Effector memory CD8-positive, alpha-beta T cell (primary cell): ENCODE data around the gene MYRF.

Experiments used
- ATAC-seq: fragments of 150-1000 bp; cut with Tn5 transposase; replicated peaks from 2 replicates; pipeline ENCODE4 v1.10.0; 2021; ENCODE audit warnings: mild to moderate bottlenecking, moderate library complexity
- DNase-seq, 3 experiments: peaks; one replicate each; pipeline ENCODE4 v3.0.0; 2021
- H3K27ac Mint-ChIP-seq, 2 donors: one replicate each; pipeline ENCODE4 v1.8.0; 2022; ENCODE audit warnings: mild to moderate bottlenecking in 2 of 2, mixed read lengths in 2 of 2, moderate library complexity in 2 of 2
- H3K27me3 Mint-ChIP-seq, 2 donors: one replicate each; pipeline ENCODE4 v1.8.0; 2022; ENCODE audit warnings: mixed read lengths in 2 of 2
- H3K36me3 Mint-ChIP-seq: one replicate; pipeline ENCODE4 v1.8.0; 2022; ENCODE audit warnings: mild to moderate bottlenecking, moderate library complexity, mixed read lengths; ENCODE audit not compliant: insufficient read depth
- H3K4me1 Mint-ChIP-seq, 2 donors: one replicate each; pipeline ENCODE4 v1.8.0; 2022; ENCODE audit warnings: low read depth in 2 of 2, mixed read lengths in 2 of 2
- H3K4me3 Mint-ChIP-seq, 2 donors: one replicate each; pipeline ENCODE4 v1.8.0; 2022; ENCODE audit warnings: mild to moderate bottlenecking in 2 of 2, mixed read lengths in 2 of 2, moderate library complexity in 2 of 2
- H3K9me3 Mint-ChIP-seq, 2 donors: one replicate each; pipeline ENCODE4 v1.8.0; 2022; ENCODE audit warnings: mixed read lengths in 2 of 2

The MYRF gene

DNA sequence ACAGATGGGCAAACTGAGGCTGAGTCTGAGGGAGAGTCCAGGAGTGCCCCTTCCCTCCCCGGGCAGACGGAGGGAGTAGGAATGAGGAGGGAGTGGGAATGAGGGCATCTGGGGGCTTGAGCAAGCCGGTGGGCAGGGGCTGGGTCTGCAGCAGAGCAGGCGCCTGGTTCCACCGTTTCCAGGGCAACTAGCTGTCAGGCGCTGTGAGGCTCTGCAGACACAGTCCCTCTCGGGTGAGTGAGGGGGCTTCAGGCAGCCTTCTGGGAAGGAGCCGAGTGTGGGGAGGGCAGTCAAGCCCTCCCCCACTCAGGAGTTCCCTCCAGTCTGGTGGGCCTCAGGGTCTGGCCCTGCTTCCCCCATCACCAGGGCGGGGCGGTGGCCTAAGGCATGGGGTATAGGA is 20.9 kb downstream of the MYRF start:
- Mint-ChIP-seq H3K4me1 (peaks cover 33 to 44% of the 10 kb centered on the region in 2 donors), H3K27me3 (no peaks in the 10 kb centered on the region), H3K4me3 (peak overlapping the region; percentile 22 to 45), H3K27ac (peak overlapping the region; percentile 27 to 68), H3K36me3 (peaks cover 9% of the 10 kb centered on the region), H3K9me3 (no peaks in the 10 kb centered on the region)
- ATAC-seq: no peak
- DNase-seq: no peak

GRCh38 chr11:61773809-61774208 is 21.4 kb downstream of the MYRF start:
- Mint-ChIP-seq H3K27me3 (no peaks in the 10 kb centered on the region), H3K9me3 (no peaks in the 10 kb centered on the region), H3K4me3 (no peak overlapping the region), H3K4me1 (peaks cover 33 to 45% of the 10 kb centered on the region in 2 donors), H3K36me3 (peaks cover 9% of the 10 kb centered on the region), H3K27ac (peak overlapping the region in 1 of 2 donors; percentile 27)
- DNase-seq (no peak), ATAC-seq (no peak)

GRCh38 chr11:61774411-61774810 is 22.0 kb downstream of the MYRF start:
- no peaks in the 10 kb centered on the region for H3K9me3 Mint-ChIP-seq
- no peak overlapping the region for H3K4me3 Mint-ChIP-seq
- H3K27ac Mint-ChIP-seq: peak overlapping the region in 1 of 2 donors; percentile 79

DNA sequence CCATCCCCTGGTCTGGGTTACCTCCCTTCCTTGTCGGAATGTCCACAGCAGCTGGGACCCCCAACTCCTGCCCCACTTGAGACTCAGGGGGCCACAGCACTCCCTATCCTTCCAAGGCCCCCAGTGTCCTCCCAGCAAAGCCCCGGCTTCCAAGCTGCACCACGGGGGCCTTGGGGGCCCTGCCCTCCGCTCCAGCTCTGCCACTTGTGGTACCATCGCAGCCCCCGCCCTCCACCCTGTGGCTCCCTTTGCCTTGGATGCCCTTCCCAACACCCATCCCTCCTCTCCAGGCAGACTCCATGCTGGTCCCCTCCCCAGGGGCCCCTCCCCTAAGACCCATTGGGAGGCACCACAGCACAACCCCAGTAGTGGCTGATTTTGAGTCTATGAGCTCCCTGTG is 22.7 kb downstream of the MYRF start:
- DNase-seq (no peak), ATAC-seq (no peak)
- Mint-ChIP-seq H3K9me3 (no peaks in the 10 kb centered on the region), H3K27me3 (no peaks in the 10 kb centered on the region), H3K4me1 (peaks cover 33 to 45% of the 10 kb centered on the region in 2 donors), H3K27ac (peak overlapping the region; percentile 5 to 79), H3K4me3 (peak overlapping the region; percentile 7 to 38), H3K36me3 (peaks cover 9% of the 10 kb centered on the region)

More at GRCh38 chr11:61774411-61774810, 22.0 kb downstream of the MYRF start:
- DNase-seq (no peak), ATAC-seq (no peak)
- Mint-ChIP-seq H3K36me3 (peaks cover 9% of the 10 kb centered on the region), H3K4me1 (peaks cover 33 to 45% of the 10 kb centered on the region in 2 donors), H3K27me3 (no peaks in the 10 kb centered on the region)

- peak in 2 of 3 experiments; percentile 23 to 32 for DNase-seq
- peak overlapping the region; percentile 59 to 68 for H3K4me3 Mint-ChIP-seq
- H3K9me3 Mint-ChIP-seq: no peaks in the 10 kb centered on the region
- H3K27ac Mint-ChIP-seq: peak overlapping the region; percentile 28 to 79
- ATAC-seq: peak; percentile 51
- H3K4me1 Mint-ChIP-seq: peaks cover 33 to 45% of the 10 kb centered on the region in 2 donors
- no peaks in the 10 kb centered on the region for H3K27me3 Mint-ChIP-seq
- H3K36me3 Mint-ChIP-seq: peaks cover 9% of the 10 kb centered on the region
Measured at GRCh38 chr11:61775606-61776554, 23.4 kb downstream of the MYRF start.

DNA sequence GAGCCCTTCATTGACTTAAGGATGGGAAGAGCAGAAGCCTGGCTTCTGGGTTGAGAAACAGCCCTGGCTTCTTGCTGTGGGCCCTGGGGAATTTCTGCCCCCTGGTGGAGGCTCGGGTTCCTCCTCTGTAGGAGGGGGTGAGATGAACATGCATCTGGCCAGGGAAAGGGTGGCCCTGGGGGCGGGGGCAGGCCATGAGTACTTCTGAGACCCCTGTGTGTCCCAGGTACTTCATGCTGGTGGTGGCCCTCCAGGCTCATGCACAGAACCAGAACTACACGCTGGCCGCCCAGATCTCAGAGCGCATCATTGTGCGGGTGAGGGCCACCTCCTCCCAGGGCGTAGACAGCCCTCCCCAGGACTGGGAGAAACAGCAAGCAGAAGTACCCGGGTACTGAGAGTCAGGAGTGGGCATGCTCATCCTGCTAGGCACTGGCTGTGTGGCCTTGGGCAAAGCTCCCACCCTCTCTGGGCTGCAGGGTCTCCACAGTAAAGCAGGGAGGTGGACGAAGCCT is 24.2 kb downstream of the MYRF start:
- Mint-ChIP-seq H3K27ac (peak overlapping the region; percentile 28 to 79), H3K4me1 (peaks cover 33 to 41% of the 10 kb centered on the region in 2 donors), H3K27me3 (no peaks in the 10 kb centered on the region), H3K4me3 (peak overlapping the region; percentile 59 to 68), H3K9me3 (no peaks in the 10 kb centered on the region), H3K36me3 (peaks cover 9% of the 10 kb centered on the region)
- DNase-seq: peak; percentile 46 to 58 (median 57)
- peak; percentile 58 for ATAC-seq

- Mint-ChIP-seq H3K4me3 (peak overlapping the region; percentile 59 to 68), H3K4me1 (peaks cover 33 to 37% of the 10 kb centered on the region in 2 donors), H3K9me3 (no peaks in the 10 kb centered on the region), H3K27ac (peak overlapping the region in 1 of 2 donors; percentile 79), H3K36me3 (peaks cover 7% of the 10 kb centered on the region), H3K27me3 (no peaks in the 10 kb centered on the region)
- ATAC-seq (peak; percentile 67), DNase-seq (peak; percentile 55 to 62 (median 61))
Measured at GRCh38 chr11:61777234-61778090, 25.0 kb downstream of the MYRF start.

DNA sequence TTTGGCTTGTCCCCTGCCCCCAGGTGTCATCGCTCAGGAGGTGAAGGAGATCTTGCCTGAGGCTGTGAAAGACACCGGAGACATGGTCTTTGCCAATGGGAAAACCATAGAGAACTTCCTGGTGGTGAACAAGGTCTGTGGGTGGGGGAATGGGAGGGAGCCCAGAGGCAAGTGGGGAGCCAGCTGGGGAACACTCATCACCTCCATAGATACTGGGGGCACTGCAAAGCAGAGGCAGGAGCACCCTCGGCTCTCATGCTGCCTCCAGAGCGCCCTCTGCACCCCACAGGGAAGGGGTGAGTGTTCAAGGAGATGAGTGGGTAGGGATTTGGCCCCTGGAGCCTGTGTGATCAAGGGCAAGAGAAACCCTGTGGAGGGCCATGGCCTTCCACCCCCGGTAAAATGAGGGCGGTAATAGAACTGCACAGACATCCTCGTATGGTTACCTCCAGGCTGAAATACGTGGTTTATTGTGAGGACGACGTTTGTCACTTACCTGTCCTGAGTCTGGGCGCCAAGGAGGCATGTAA is 26.0 kb downstream of the MYRF start:
- Mint-ChIP-seq H3K9me3 (no peaks in the 10 kb centered on the region), H3K36me3 (peaks cover 7% of the 10 kb centered on the region), H3K27ac (peak overlapping the region in 1 of 2 donors; percentile 67), H3K4me3 (peak overlapping the region; percentile 59 to 68), H3K27me3 (no peaks in the 10 kb centered on the region), H3K4me1 (peaks cover 29 to 31% of the 10 kb centered on the region in 2 donors)
- ATAC-seq (no peak), DNase-seq (no peak)

DNA sequence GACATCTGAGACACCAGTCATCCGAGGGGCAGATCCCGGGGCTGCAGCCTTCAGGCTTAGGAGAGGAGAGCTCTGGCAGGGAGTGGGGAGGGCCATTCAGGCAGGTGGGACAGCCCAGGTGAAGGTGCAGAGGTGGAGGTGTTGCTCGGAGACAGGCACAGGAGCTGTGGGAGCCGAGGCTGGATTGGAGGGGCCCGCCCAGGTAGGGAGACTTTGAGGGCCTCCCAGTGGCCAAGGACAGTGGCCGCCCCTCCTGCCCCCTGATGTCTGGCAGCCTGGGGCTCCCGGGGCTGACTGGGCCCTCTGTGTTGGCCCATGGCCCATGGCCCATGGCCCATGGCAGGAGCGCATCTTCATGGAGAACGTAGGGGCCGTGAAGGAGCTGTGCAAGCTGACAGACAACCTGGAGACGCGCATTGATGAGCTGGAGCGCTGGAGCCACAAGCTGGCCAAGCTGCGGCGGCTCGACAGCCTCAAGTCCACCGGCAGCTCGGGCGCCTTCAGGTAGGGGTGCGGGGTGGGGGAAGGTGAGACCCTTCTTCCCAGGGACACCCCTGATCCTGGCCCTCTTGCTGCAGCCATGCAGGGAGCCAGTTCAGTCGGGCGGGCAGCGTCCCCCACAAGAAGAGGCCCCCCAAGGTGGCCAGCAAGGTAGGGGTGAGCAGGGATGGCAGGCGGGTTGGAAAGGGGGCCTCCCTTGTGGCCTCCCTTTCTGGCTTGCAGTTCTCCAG is 26.6 kb downstream of the MYRF start:
- Mint-ChIP-seq H3K4me3 (no peak overlapping the region), H3K36me3 (peaks cover 7% of the 10 kb centered on the region), H3K9me3 (no peaks in the 10 kb centered on the region), H3K27ac (peak overlapping the region in 1 of 2 donors; percentile 67), H3K27me3 (no peaks in the 10 kb centered on the region), H3K4me1 (peaks cover 29 to 31% of the 10 kb centered on the region in 2 donors)
- ATAC-seq: no peak
- no peak for DNase-seq

DNA sequence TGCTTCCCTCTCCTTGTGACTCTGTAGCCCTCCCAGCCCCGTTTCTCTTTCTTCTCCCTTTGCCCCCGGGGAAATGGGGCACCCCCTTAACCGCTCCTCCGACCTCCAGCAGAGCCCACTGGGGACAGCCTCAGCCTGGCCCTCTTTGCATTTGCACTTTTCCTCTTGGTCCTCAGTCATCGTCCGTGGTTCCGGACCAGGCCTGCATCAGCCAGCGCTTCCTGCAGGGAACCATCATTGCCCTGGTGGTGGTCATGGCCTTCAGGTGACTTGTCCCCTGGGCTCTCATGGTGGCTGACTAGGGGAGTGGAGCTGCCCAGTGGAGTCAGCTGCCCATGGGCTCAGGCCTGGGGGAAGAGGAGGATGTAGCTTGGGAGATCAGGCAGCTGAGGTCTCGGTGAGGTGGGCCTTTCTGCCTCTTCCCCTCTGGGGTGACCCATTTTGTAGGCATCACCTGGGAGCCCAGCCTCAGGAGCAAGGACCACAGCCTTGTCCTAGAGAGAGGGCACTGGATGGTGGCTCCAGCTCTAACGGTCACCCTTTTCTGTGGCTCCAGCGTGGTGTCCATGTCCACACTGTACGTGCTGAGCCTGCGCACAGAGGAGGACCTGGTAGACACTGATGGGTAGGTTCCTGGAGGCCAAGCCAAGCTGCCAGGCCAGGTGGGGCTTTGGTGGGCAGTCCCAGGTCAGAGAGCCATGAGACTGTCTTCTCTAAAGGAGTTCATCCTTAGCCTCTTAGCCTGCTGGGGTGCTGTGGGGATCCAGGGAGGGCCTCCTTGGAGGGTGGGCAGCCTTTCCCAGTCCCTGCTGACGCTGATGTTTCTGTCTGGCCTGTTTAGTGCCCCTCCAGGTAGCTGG is 27.5 kb downstream of the MYRF start:
- peaks cover 25 to 27% of the 10 kb centered on the region in 2 donors for H3K4me1 Mint-ChIP-seq
- H3K9me3 Mint-ChIP-seq: no peaks in the 10 kb centered on the region
- no peaks in the 10 kb centered on the region for H3K27me3 Mint-ChIP-seq
- no peak for DNase-seq
- H3K36me3 Mint-ChIP-seq: peaks cover 10% of the 10 kb centered on the region
- no peak overlapping the region for H3K27ac Mint-ChIP-seq
- no peak overlapping the region for H3K4me3 Mint-ChIP-seq
- no peak for ATAC-seq

GRCh38 chr11:61780581-61781162 is 28.2 kb downstream of the MYRF start:
- Mint-ChIP-seq H3K27me3 (no peaks in the 10 kb centered on the region), H3K27ac (peak overlapping the region in 1 of 2 donors; percentile 46), H3K4me1 (peaks cover 19 to 20% of the 10 kb centered on the region in 2 donors), H3K4me3 (no peak overlapping the region), H3K9me3 (no peaks in the 10 kb centered on the region), H3K36me3 (peaks cover 10% of the 10 kb centered on the region)
- ATAC-seq (no peak), DNase-seq (no peak)
